ENCODE data around the gene ADGRL3.
"Not testable (repeated sequence)": the region's sequence is repeated elsewhere in the genome, so short reads cannot be mapped to it uniquely, and the experiment has no call there.

- not testable (repeated sequence) for TF ChIP-seq ZBTB1 (tag by site-specific recombination; IDR thresholded peaks at IDR 0.05); CTCF (tag by site-specific recombination; IDR thresholded peaks at IDR 0.05); ELK4 (IDR thresholded peaks at IDR 0.05; ENCODE audit: borderline replicate concordance, low read depth, low read length); GLIS2 (tag by site-specific recombination; IDR thresholded peaks at IDR 0.05); ZNF133 (tag by site-specific recombination; IDR thresholded peaks at IDR 0.05); ZNF501 (tag by site-specific recombination; IDR thresholded peaks at IDR 0.05); ZSCAN30 (tag by site-specific recombination; IDR thresholded peaks at IDR 0.05); PRDM10 (tag by site-specific recombination; IDR thresholded peaks at IDR 0.05); ZNF768 (tag by site-specific recombination; IDR thresholded peaks at IDR 0.05); ATF2 (tag by site-specific recombination; IDR thresholded peaks at IDR 0.05; ENCODE audit: low read depth); ZNF23 (tag by site-specific recombination; IDR thresholded peaks at IDR 0.05; ENCODE audit: borderline replicate concordance); YY1 (tag by site-specific recombination; IDR thresholded peaks at IDR 0.05); ZNF544 (tag by site-specific recombination; IDR thresholded peaks at IDR 0.05); REST (tag by site-specific recombination; IDR thresholded peaks at IDR 0.05)
These were observed 786.8 kb downstream of the ADGRL3 start for GRCh38 chr4:61986929-61987328.

Measured in HEK293 (cell line).